HG02571 (cell line): Measurements from ENCODE around the gene TRAPPC14.

Source experiments
- ATAC-seq: cut with Tn5 transposase; IDR thresholded peaks from one replicate; pipeline ENCODE4 v1.9.1; 2021; ENCODE audit warnings: mild to moderate bottlenecking, moderate library complexity; ENCODE audit not compliant: unreplicated experiment

The TRAPPC14 gene

GRCh38 chr7:100105534-100105933, 53.0 kb downstream of the TRAPPC14 start:
- no peak for ATAC-seq
